H9 (cell line): ENCODE measurements around the gene S1PR5. TPM values are rescaled to one million over a fixed set of nuclear protein-coding genes. Genes with fewer than 3 reads are reported as not detected.

Experiments
- DNase-seq: peaks from one replicate; pipeline ENCODE4 v3.0.0-alpha.2; 2017
- H2AFZ ChIP-seq: one replicate; pipeline ENCODE4 v1.6.1; 2013; ENCODE audit warnings: mild to moderate bottlenecking, low read length, control low read depth, moderate library complexity
- H2AK5ac ChIP-seq: 2 replicates; pipeline ENCODE4 v1.6.1; 2013; ENCODE audit warnings: low read length, control low read depth, mixed read lengths; ENCODE audit not compliant: insufficient read length
- H2BK120ac ChIP-seq: one replicate; pipeline ENCODE4 v1.6.1; 2013; ENCODE audit warnings: low read depth, mild to moderate bottlenecking, low read length, control low read depth, inconsistent platforms; ENCODE audit not compliant: poor library complexity, severe bottlenecking
- H2BK12ac ChIP-seq: 2 replicates; pipeline ENCODE4 v1.6.1; 2013; ENCODE audit warnings: low read length, control low read depth, mixed read lengths, low read depth; ENCODE audit not compliant: insufficient read length
- H2BK15ac ChIP-seq: 2 replicates; pipeline ENCODE4 v1.6.1; 2013; ENCODE audit warnings: low read depth, low read length, control low read depth
- H2BK20ac ChIP-seq: one replicate; pipeline ENCODE4 v1.6.1; 2013; ENCODE audit warnings: low read depth, mild to moderate bottlenecking, low read length, control low read depth, inconsistent platforms; ENCODE audit not compliant: poor library complexity, severe bottlenecking
- H2BK5ac ChIP-seq: 2 replicates; pipeline ENCODE4 v1.6.1; 2013; ENCODE audit warnings: low read length, control low read depth, mixed read lengths; ENCODE audit not compliant: insufficient read length
- H3K14ac ChIP-seq: 2 replicates; pipeline ENCODE4 v1.6.1; 2013; ENCODE audit warnings: low read length, control low read depth; ENCODE audit not compliant: insufficient read depth
- H3K18ac ChIP-seq: 2 replicates; pipeline ENCODE4 v1.6.1; 2013; ENCODE audit warnings: low read depth, mild to moderate bottlenecking, mixed read lengths, low read length, control low read depth; ENCODE audit not compliant: insufficient read length
- H3K23ac ChIP-seq: 2 replicates; pipeline ENCODE4 v1.6.1; 2013; ENCODE audit warnings: low read length, control low read depth, mixed read lengths, low read depth; ENCODE audit not compliant: insufficient read length
- H3K23me2 ChIP-seq: 2 replicates; pipeline ENCODE4 v1.6.1; 2013; ENCODE audit warnings: low read depth, mild to moderate bottlenecking, mixed read lengths, low read length, control low read depth; ENCODE audit not compliant: insufficient read length, poor library complexity, severe bottlenecking
- H3K27ac ChIP-seq: 2 replicates; pipeline ENCODE4 v1.5.1; 2013; ENCODE audit warnings: low read length, control low read depth, mixed read lengths, low read depth; ENCODE audit not compliant: insufficient read length
- H3K27me3 ChIP-seq: 2 replicates; pipeline ENCODE4 v1.6.1; 2013; ENCODE audit warnings: low read length, control low read depth, inconsistent platforms; ENCODE audit not compliant: insufficient read depth
- H3K4ac ChIP-seq: 2 replicates; pipeline ENCODE4 v1.6.1; 2013; ENCODE audit warnings: low read depth, mild to moderate bottlenecking, control low read depth, inconsistent platforms, low read length, moderate library complexity
- H3K4me1 ChIP-seq: 2 replicates; pipeline ENCODE4 v1.6.1; 2013; ENCODE audit warnings: low read length, control low read depth, inconsistent platforms; ENCODE audit not compliant: insufficient read depth
- H3K4me2 ChIP-seq: 2 replicates; pipeline ENCODE4 v1.6.1; 2013; ENCODE audit warnings: low read length, control low read depth, mixed read lengths; ENCODE audit not compliant: insufficient read length, insufficient read depth
- H3K56ac ChIP-seq: 2 replicates; pipeline ENCODE4 v1.6.1; 2013; ENCODE audit warnings: low read depth, mild to moderate bottlenecking, mixed read lengths, low read length, control low read depth; ENCODE audit not compliant: insufficient read length
- H3K79me1 ChIP-seq: 2 replicates; pipeline ENCODE4 v1.6.1; 2013; ENCODE audit warnings: low read depth, mild to moderate bottlenecking, moderate library complexity, low read length, control low read depth, inconsistent platforms; ENCODE audit not compliant: insufficient read depth, poor library complexity, severe bottlenecking
- H3K79me2 ChIP-seq: 2 replicates; pipeline ENCODE4 v1.6.1; 2013; ENCODE audit warnings: low read length, control low read depth, inconsistent platforms; ENCODE audit not compliant: insufficient read depth
- H3K9ac ChIP-seq: 2 replicates; pipeline ENCODE4 v1.6.1; 2013; ENCODE audit warnings: low read length, control low read depth, mixed read lengths; ENCODE audit not compliant: insufficient read length; ENCODE audit errors: extremely low read depth
- H3K9me3 ChIP-seq: one replicate; pipeline ENCODE4 v1.6.1; 2013; ENCODE audit warnings: low read depth, low read length, inconsistent platforms; ENCODE audit not compliant: control insufficient read depth
- H3T11ph ChIP-seq: one replicate; pipeline ENCODE4 v1.6.1; 2013; ENCODE audit warnings: mild to moderate bottlenecking, low read length, control low read depth, inconsistent platforms
- H4K20me1 ChIP-seq: one replicate; pipeline ENCODE4 v1.6.1; 2013; ENCODE audit not compliant: control insufficient read depth, insufficient read length, insufficient read depth
- H4K5ac ChIP-seq: 2 replicates; pipeline ENCODE4 v1.6.1; 2013; ENCODE audit warnings: low read depth, mild to moderate bottlenecking, mixed read lengths, low read length, control low read depth; ENCODE audit not compliant: insufficient read length
- H4K8ac ChIP-seq: replicated peaks from 2 replicates; pipeline ENCODE4 v1.6.1; 2013; ENCODE audit warnings: low read length, control low read depth, mixed read lengths, low read depth; ENCODE audit not compliant: insufficient read length
- H4K91ac ChIP-seq: 2 replicates; pipeline ENCODE4 v1.6.1; 2013; ENCODE audit warnings: low read depth, mild to moderate bottlenecking, moderate library complexity, mixed read lengths, low read length, control low read depth; ENCODE audit not compliant: insufficient read length
- H3K27ac Mint-ChIP-seq, 3 experiments: 2 replicates in 2 of 3; 3 replicates in 1 of 3; pipeline ENCODE4 v1.8.0; 2020 to 2021; ENCODE audit warnings: mixed read lengths in 3 of 3, mild to moderate bottlenecking in 1 of 3, moderate library complexity in 1 of 3
- H3K27me3 Mint-ChIP-seq: 2 replicates; pipeline ENCODE4 v1.8.0; 2021; ENCODE audit warnings: low read depth, mild to moderate bottlenecking, moderate library complexity, mixed read lengths
- H3K36me3 Mint-ChIP-seq, 3 experiments: 2 replicates in 2 of 3; 3 replicates in 1 of 3; pipeline ENCODE4 v1.8.0; 2020 to 2021; ENCODE audit warnings: low read depth in 3 of 3, mixed read lengths in 3 of 3; ENCODE audit not compliant: insufficient read depth in 1 of 3
- H3K4me1 Mint-ChIP-seq, 2 experiments: 2 replicates each; pipeline ENCODE4 v1.8.0; 2020; ENCODE audit warnings: mixed read lengths in 2 of 2
- H3K4me3 Mint-ChIP-seq, 2 experiments: 2 replicates in 1 of 2; 3 replicates in 1 of 2; pipeline ENCODE4 v1.8.0; 2020 to 2021; ENCODE audit warnings: mild to moderate bottlenecking in 2 of 2, mixed read lengths in 2 of 2, moderate library complexity in 1 of 2
- H3K9me3 Mint-ChIP-seq, 2 experiments: 2 replicates in 1 of 2; 3 replicates in 1 of 2; pipeline ENCODE4 v1.8.0; 2020; ENCODE audit warnings: mild to moderate bottlenecking in 2 of 2, mixed read lengths in 2 of 2, moderate library complexity in 1 of 2
- WGBS: extraction: QIAGEN DNeasy Blood & Tissue Kit; methylation state at CpG from one replicate; pipeline ENCODE4 v1.1.7; 2013; ENCODE audit warnings: missing lambda C conversion rate, low lambda C conversion rate, mixed read lengths; ENCODE audit not compliant: insufficient read length; ENCODE audit errors: extremely low coverage; 5-methylcytosine and 5-hydroxymethylcytosine counted together
- total RNA-seq: library from RNA; stranded (reverse); gene quantifications from 2 replicates; pipeline ENCODE4 v1.2.1, GENCODE V29; 2021
- TF ChIP-seq, protein P1 (sequence below): fragments of 200-600 bp; sonication (generic); conservative IDR thresholded peaks from 3 replicates; pipeline ENCODE4 v1.8.0; 2021; ENCODE audit warnings: antibody characterized with exemption, mild to moderate bottlenecking

Gene S1PR5
- total RNA-seq, 1 experiment from 2014 or later, result 8.1 TPM

GRCh38 chr19:10499550-10500246 lies 17.5 kb downstream of the S1PR5 start:
- peaks cover 15% of the 10 kb centered on the region; the same call in 1 of the 2 replicates for H3K79me2 ChIP-seq
- TF ChIP-seq, protein P1, sequence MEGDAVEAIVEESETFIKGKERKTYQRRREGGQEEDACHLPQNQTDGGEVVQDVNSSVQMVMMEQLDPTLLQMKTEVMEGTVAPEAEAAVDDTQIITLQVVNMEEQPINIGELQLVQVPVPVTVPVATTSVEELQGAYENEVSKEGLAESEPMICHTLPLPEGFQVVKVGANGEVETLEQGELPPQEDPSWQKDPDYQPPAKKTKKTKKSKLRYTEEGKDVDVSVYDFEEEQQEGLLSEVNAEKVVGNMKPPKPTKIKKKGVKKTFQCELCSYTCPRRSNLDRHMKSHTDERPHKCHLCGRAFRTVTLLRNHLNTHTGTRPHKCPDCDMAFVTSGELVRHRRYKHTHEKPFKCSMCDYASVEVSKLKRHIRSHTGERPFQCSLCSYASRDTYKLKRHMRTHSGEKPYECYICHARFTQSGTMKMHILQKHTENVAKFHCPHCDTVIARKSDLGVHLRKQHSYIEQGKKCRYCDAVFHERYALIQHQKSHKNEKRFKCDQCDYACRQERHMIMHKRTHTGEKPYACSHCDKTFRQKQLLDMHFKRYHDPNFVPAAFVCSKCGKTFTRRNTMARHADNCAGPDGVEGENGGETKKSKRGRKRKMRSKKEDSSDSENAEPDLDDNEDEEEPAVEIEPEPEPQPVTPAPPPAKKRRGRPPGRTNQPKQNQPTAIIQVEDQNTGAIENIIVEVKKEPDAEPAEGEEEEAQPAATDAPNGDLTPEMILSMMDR, result no peak
- H2AFZ ChIP-seq, result no peak overlapping the region
- Mint-ChIP-seq H3K4me1 (peaks cover 20 to 28% of the 10 kb centered on the region in 2 experiments), H3K27me3 (peaks cover 3% of the 10 kb centered on the region), H3K36me3 (peaks cover 13 to 48% (median 45%) of the 10 kb centered on the region in 3 experiments), H3K4me3 (peak overlapping the region; percentile 56 to 73; a peak in 4 of 5 replicates), H3K9me3 (no peaks in the 10 kb centered on the region), H3K27ac (peak overlapping the region; percentile 86 to 99 (median 97); a peak in 6 of 7 replicates)
- no peak overlapping the region for H3K4ac ChIP-seq
- no peak overlapping the region for H3K18ac ChIP-seq
- peaks cover 2% of the 10 kb centered on the region; the same call in 1 of the 2 replicates for H3K4me1 ChIP-seq
- no peak overlapping the region for H4K5ac ChIP-seq
- peaks cover 7% of the 10 kb centered on the region for H3K23me2 ChIP-seq
- no peak overlapping the region for H4K8ac ChIP-seq
- no peak overlapping the region for H2BK12ac ChIP-seq
- H3K4me2 ChIP-seq, result peak overlapping the region; percentile 27
- no peak overlapping the region for H3T11ph ChIP-seq
- no peaks in the 10 kb centered on the region for H3K27me3 ChIP-seq
- H3K14ac ChIP-seq, result no peak overlapping the region
- H2AK5ac ChIP-seq, result no peak overlapping the region
- H2BK120ac ChIP-seq, result no peak overlapping the region
- no CpG with 5 or more reads among the region's 24 CpGs for WGBS
- DNase-seq, result peak; percentile 76
- no peak overlapping the region for H3K56ac ChIP-seq
- H3K9ac ChIP-seq, result no peak overlapping the region
- H4K91ac ChIP-seq, result no peak overlapping the region
- H3K9me3 ChIP-seq, result no peaks in the 10 kb centered on the region
- H3K79me1 ChIP-seq, result peaks cover 2% of the 10 kb centered on the region
- no peaks in the 10 kb centered on the region for H4K20me1 ChIP-seq
- no peak overlapping the region for H3K23ac ChIP-seq
- H3K27ac ChIP-seq, result no peak overlapping the region
- H2BK15ac ChIP-seq, result no peak overlapping the region
- no peak overlapping the region for H2BK5ac ChIP-seq
- H2BK20ac ChIP-seq, result no peak overlapping the region
